ENCODE data around the gene PTPMT1. TPM values are rescaled to one million over a fixed set of nuclear protein-coding genes. Genes with fewer than 3 reads are reported as not detected.

The PTPMT1 gene
- total RNA-seq, result 99.8 and 110 TPM in 2 replicates

GRCh38 chr11:47565340-47566148, at the start of gene PTPMT1:
PTPMT1 (plus strand) TSS chr11:47565599; CDS start chr11:47565623, 24 bp downstream.

GRCh38 chr11:47552566-47553405, 12.6 kb upstream of the PTPMT1 start, which contains the start of gene CELF1:
CELF1 (minus strand) TSS chr11:47553132; CDS start chr11:47499523, 53,609 bp downstream.

GRCh38 chr11:47578524-47579494, 13.4 kb downstream of the PTPMT1 start, which contains the start of the genes KBTBD4 and NDUFS3:
KBTBD4 (minus strand) TSS chr11:47578970; CDS start chr11:47578951, 19 bp downstream.
NDUFS3 (plus strand) TSS chr11:47579074; CDS start chr11:47579092, 18 bp downstream.

GRCh38 chr11:47586098-47586855, 20.9 kb downstream of the PTPMT1 start, which contains the start of gene FAM180B:
FAM180B (plus strand) TSS chr11:47586678; CDS start chr11:47586769, 91 bp downstream.

GRCh38 chr11:47593934-47594855, 28.8 kb downstream of the PTPMT1 start, which contains the start of gene C1QTNF4:
C1QTNF4 (minus strand) TSS chr11:47594411; CDS start chr11:47590810, 3,601 bp downstream.

Other genes starting within 250 kb of the PTPMT1 start
- not detected in 2 replicates for gene MYBPC3, start 212.9 kb upstream of the PTPMT1 start, total RNA-seq
- gene SPI1, start 187.1 kb upstream of the PTPMT1 start, total RNA-seq, result not detected in 2 replicates
- gene SLC39A13, start 157.0 kb upstream of the PTPMT1 start, total RNA-seq, result 45.1 and 53.3 TPM in 2 replicates
- gene PSMC3, start 139.2 kb upstream of the PTPMT1 start, total RNA-seq, result 229 and 249 TPM in 2 replicates
- gene RAPSN, start 116.5 kb upstream of the PTPMT1 start, total RNA-seq, result under 0.01 and 0.30 TPM in 2 replicates
- gene CELF1, start 12.5 kb upstream of the PTPMT1 start, total RNA-seq, result 67.6 and 80.9 TPM in 2 replicates
- gene KBTBD4, start 13.4 kb downstream of the PTPMT1 start, total RNA-seq, result 24.2 and 30.5 TPM in 2 replicates
- 93.8 and 109 TPM in 2 replicates for gene NDUFS3, start 13.5 kb downstream of the PTPMT1 start, total RNA-seq
- not detected in 2 replicates for gene FAM180B, start 21.1 kb downstream of the PTPMT1 start, total RNA-seq
- 0.97 and 1.5 TPM in 2 replicates for gene C1QTNF4, start 28.8 kb downstream of the PTPMT1 start, total RNA-seq
- 95.2 and 124 TPM in 2 replicates for gene MTCH2, start 77.0 kb downstream of the PTPMT1 start, total RNA-seq
- gene AGBL2, start 149.8 kb downstream of the PTPMT1 start, total RNA-seq, result under 0.01 TPM in 1 of 2 replicates, not detected in the other
- 41.6 and 56.7 TPM in 2 replicates for gene FNBP4, start 201.7 kb downstream of the PTPMT1 start, total RNA-seq

Measured in epithelial cell of umbilical artery (primary cell).